Lung microvascular endothelial cell (primary cell): ENCODE results near the gene PARP11. TPM values are rescaled to one million over a fixed set of nuclear protein-coding genes. Genes with fewer than 3 reads are reported as not detected.
A peak's percentile ranks its signal among the peaks of the same experiment; 100 is the strongest.
"Not testable (repeated sequence)": the region's sequence is repeated elsewhere in the genome, so short reads cannot be mapped to it uniquely, and the experiment has no call there.

Source experiments
- DNase-seq, 2 donors: peaks; one replicate each; pipeline versions ENCODE4 v3.0.0 to v3.0.0-alpha.2; 2010; ENCODE audit warnings: low read depth in 2 of 2
- total RNA-seq: library from RNA; depleted of rRNA; stranded (reverse); fragments of >200 nt; gene quantifications from 2 replicates; pipeline ENCODE4 v1.2.1, GENCODE V29; 2014

Gene PARP11
- total RNA-seq, 1 donor from 2014 or later: 6.5 TPM

- DNase-seq: peak; percentile 31 to 42
These were observed 9.8 kb upstream of the PARP11 start for GRCh38 chr12:3882896-3883564.

GRCh38 chr12:3882406-3882805 is 9.2 kb upstream of the PARP11 start:
- no peak for DNase-seq

- DNase-seq: no peak
These were observed 8.2 kb upstream of the PARP11 start for GRCh38 chr12:3881281-3881950.

GRCh38 chr12:3879846-3880245 is 6.6 kb upstream of the PARP11 start:
- DNase-seq: no peak

- no peak for DNase-seq
These were observed 1.8 kb downstream of the PARP11 start for GRCh38 chr12:3871356-3871755.

- DNase-seq: peak; percentile 40 to 84
These were observed 3.3 kb downstream of the PARP11 start for GRCh38 chr12:3869865-3870264.

GRCh38 chr12:3869433-3869832 is 3.8 kb downstream of the PARP11 start:
- DNase-seq: no peak

- DNase-seq: no peak
These were observed 9.4 kb downstream of the PARP11 start for GRCh38 chr12:3863756-3864155.

- no peak for DNase-seq
These were observed 30.7 kb downstream of the PARP11 start for GRCh38 chr12:3842517-3842916.

GRCh38 chr12:3841783-3842182 is 31.4 kb downstream of the PARP11 start:
- no peak for DNase-seq

GRCh38 chr12:3840833-3841232 is 32.4 kb downstream of the PARP11 start:
- not testable (repeated sequence) for DNase-seq

- DNase-seq: not testable (repeated sequence)
These were observed 33.5 kb downstream of the PARP11 start for GRCh38 chr12:3839745-3840144.

GRCh38 chr12:3838701-3839548 is 34.3 kb downstream of the PARP11 start:
- not testable (repeated sequence) for DNase-seq

GRCh38 chr12:3838076-3838475 is 35.1 kb downstream of the PARP11 start:
- no peak for DNase-seq

- DNase-seq: no peak
These were observed 36.1 kb downstream of the PARP11 start for GRCh38 chr12:3837049-3837448.

GRCh38 chr12:3836641-3837040 is 36.6 kb downstream of the PARP11 start:
- DNase-seq: no peak

- DNase-seq: no peak
These were observed 37.3 kb downstream of the PARP11 start for GRCh38 chr12:3835914-3836313.

- DNase-seq: no peak
These were observed 38.4 kb downstream of the PARP11 start for GRCh38 chr12:3834774-3835173.

- DNase-seq: no peak
These were observed 39.4 kb downstream of the PARP11 start for GRCh38 chr12:3833670-3834310.

- DNase-seq: peak in 1 of 2 donors; percentile 5
These were observed 40.5 kb downstream of the PARP11 start for GRCh38 chr12:3832738-3833137.

- DNase-seq: no peak
These were observed 44.3 kb downstream of the PARP11 start for GRCh38 chr12:3828888-3829287.
